GM12864 (cell line): Measurements from ENCODE around the gene HSD17B1.
"Not testable (repeated sequence)": the region's sequence is repeated elsewhere in the genome, so short reads cannot be mapped to it uniquely, and the experiment has no call there.

Source experiments
- DNase-seq: peaks from one replicate; pipeline ENCODE4 v3.0.0-alpha.2; 2011; ENCODE audit warnings: low read depth
- H3K4me3 ChIP-seq: 2 replicates; pipeline ENCODE4 v1.5.1; 2011; ENCODE audit warnings: mild to moderate bottlenecking, low read depth, low read length, control low read depth
- TF ChIP-seq, protein P1 (sequence below): IDR thresholded peaks from 2 replicates; pipeline ENCODE4 v1.5.1; 2011; ENCODE audit warnings: low read depth, mild to moderate bottlenecking, moderate library complexity, low read length, control low read depth, inconsistent platforms; ENCODE audit errors: missing control alignments

Gene HSD17B1

DNA sequence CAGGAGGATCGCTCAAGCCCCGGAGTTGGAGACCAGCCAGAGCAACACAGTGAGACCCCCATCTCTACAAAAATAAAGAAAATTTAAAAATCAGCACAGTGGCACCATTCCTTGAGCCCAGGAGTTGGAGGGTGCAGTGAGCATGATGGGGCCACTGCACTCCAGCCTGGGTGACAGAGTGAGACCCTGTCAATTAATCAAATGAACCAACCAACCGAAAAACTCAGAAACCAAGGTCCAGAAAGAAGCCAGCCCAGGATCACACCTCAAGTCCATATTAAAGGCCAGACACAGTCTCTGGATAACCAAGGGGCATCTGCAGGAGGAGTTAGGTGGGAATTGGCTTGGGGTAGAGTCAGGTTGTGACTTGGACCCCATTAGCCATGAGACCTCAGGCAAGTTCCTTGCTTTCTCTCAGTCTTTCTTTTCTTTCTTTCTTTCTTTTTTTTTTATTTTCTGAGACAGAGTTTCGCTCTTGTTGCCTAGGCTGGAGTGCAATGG is 2.4 kb downstream of the HSD17B1 start:
- no peak for DNase-seq
- TF ChIP-seq, protein P1, sequence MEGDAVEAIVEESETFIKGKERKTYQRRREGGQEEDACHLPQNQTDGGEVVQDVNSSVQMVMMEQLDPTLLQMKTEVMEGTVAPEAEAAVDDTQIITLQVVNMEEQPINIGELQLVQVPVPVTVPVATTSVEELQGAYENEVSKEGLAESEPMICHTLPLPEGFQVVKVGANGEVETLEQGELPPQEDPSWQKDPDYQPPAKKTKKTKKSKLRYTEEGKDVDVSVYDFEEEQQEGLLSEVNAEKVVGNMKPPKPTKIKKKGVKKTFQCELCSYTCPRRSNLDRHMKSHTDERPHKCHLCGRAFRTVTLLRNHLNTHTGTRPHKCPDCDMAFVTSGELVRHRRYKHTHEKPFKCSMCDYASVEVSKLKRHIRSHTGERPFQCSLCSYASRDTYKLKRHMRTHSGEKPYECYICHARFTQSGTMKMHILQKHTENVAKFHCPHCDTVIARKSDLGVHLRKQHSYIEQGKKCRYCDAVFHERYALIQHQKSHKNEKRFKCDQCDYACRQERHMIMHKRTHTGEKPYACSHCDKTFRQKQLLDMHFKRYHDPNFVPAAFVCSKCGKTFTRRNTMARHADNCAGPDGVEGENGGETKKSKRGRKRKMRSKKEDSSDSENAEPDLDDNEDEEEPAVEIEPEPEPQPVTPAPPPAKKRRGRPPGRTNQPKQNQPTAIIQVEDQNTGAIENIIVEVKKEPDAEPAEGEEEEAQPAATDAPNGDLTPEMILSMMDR, result no peak
- peak overlapping the region; percentile 87 for H3K4me3 ChIP-seq

DNA sequence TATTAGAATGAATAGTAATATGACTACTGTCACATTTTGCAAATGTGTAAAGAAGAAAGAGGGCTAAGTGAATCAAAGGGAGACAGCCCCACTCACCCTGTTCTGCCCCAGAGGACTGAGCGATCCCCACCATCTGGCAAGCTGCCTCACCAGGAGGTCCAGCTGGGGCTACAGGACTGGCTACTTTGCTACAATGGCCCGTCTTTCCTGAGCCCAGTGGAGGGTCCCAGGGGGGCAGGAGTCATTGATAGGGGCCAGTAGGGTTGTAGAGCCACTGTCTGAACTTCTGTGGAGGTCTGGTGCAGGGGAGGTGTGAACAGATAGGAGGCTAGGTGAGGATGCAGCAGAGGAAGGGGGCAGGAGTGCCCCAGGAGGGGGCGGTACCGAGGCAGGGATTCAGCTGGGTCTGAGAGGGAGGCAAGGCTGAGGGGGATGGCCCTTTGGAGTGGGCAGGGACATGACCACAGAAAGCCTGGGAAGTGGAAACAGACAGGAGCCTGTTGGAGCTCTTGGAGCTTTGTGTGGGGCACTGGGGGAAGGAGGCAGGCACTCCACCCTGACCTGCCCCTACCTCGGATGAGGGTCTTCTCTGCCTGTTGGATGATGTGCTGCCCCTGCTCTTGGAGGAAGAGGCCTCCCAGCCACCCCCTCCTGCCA is 3.4 kb downstream of the HSD17B1 start:
- TF ChIP-seq, protein P1, result peak; percentile 27
- H3K4me3 ChIP-seq, DNase-seq: not testable (repeated sequence)

DNA sequence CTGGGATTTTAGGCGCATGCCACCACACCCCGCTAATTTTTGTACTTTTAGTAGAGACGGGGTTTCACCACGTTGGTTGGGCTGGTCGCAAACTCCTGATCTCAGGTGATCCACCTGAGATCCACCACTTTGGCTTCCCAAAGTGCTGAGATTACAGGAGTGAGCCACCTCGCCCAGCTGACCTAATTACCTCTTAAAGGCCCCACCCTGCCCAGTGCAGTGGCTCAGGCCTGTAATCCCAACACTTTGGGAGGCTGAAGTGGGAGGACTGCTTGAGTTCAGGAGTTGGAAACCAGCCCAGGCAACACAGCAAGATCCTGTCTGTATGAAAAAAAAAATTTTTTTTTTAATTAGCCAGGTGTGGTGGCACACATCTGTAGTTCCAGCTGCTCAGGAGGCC is 6.4 kb downstream of the HSD17B1 start:
- TF ChIP-seq, protein P1, result no peak
- DNase-seq, result no peak
- H3K4me3 ChIP-seq, result no peak overlapping the region

DNA sequence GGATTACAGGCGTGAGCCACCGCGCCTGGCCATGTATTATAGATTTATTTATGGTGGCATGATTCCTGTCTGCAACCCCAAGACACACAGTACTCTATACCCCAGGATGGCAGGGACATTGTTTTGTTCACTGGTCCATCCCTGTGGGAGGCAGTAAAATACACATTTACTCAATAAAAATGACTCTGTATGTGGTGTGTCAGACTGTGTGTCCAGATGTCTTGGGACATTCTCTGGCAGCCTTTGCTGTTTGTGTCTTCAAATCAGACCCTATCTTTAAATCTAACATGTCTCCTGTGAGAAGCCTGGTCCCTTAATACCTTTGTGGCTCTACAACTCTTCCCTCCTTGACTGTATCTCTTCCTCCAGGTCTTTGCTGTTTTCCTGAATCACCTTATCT is 7.5 kb downstream of the HSD17B1 start:
- H3K4me3 ChIP-seq, result no peak overlapping the region
- DNase-seq, result no peak
- TF ChIP-seq, protein P1, result no peak

DNA sequence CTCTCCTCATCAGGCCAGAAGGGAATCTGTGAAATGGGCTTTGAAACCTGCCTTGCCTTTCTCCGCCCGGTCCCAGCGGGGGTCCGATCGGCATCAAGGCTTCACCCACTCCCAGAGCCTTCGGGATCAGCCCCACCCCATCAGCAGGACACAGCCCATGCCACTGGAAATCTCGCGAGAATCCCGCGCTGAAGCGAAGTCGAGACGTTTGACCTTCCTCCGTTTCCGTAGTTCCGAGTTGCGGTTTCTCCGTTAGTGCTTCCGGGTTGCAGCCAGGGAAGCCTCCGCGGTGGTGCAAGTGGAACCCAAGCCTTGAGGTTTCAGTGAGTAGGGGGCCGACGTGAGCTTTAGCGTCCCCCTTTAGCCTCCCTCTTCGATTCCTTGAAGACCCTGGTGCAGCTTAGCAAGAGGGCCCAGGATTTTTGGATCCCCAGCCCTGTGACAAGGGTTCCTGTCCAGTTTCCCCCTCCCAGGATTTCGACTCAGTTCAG is 9.2 kb downstream of the HSD17B1 start, which contains the start of gene COASY:
COASY (plus strand) TSS at position 252 of the 491 bp plus-strand sequence. CDS start 475 bp downstream, outside the sequence.
- DNase-seq, result peak; percentile 95
- peak within 1 kb of the TSS; percentile 94 for H3K4me3 ChIP-seq
- TF ChIP-seq, protein P1, result no peak

DNA sequence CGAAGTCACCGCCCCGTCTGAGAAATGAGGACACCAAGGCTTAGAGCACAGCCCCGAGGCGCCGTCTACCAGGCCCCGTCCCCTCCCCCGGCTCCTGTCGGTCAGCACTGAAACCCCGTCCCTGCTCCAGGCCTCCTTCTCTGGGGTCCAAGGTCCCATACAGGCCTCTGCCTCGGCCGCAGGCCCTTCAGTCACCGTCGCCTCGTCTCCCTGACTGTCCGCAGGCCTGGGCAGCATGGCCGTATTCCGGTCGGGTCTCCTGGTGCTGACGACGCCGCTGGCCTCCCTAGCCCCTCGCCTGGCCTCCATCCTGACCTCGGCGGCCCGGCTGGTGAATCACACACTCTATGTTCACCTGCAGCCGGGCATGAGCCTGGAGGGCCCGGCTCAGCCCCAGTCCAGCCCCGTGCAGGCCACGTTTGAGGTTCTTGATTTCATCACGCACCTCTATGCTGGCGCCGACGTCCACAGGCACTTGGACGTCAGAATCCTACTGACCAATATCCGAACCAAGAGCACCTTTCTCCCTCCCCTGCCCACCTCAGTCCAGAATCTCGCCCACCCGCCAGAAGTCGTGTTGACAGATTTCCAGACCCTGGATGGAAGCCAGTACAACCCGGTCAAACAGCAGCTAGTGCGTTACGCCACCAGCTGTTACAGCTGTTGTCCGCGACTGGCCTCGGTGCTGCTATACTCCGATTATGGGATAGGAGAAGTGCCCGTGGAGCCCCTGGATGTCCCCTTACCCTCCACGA is 9.8 kb downstream of the HSD17B1 start:
- TF ChIP-seq, protein P1, result no peak
- H3K4me3 ChIP-seq, result peak overlapping the region; percentile 94
- no peak for DNase-seq
